ENCODE measurements around the gene KIF6.

The KIF6 gene

DNA sequence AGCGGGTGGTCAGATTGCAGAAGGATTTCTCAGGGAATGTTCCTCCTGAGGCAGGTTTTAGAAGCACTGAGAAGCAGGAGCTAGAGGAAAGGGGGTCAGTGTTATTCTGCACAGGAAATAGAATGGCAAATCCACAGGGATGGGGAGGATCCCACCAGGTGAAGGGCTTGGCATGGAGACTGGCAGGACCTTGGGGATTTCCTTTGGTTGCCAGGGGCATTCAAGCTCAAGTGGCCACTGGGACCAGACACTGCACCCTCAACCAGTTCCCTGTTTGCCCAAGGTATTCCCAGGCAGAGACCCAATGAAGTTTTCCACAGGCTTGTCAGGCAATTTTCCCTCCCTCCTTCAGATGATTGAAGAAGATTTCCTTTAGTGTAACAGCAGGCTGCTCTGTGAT, 279.5 kb downstream of the KIF6 start:
- DNase-seq (ENCODE audit: low spot score): no peak

GRCh38 chr6:39444479-39445019, 280.7 kb downstream of the KIF6 start:
- DNase-seq (ENCODE audit: low spot score): no peak

- DNase-seq (ENCODE audit: low spot score): no peak
Measured at GRCh38 chr6:39441986-39442385, 283.2 kb downstream of the KIF6 start.

DNA sequence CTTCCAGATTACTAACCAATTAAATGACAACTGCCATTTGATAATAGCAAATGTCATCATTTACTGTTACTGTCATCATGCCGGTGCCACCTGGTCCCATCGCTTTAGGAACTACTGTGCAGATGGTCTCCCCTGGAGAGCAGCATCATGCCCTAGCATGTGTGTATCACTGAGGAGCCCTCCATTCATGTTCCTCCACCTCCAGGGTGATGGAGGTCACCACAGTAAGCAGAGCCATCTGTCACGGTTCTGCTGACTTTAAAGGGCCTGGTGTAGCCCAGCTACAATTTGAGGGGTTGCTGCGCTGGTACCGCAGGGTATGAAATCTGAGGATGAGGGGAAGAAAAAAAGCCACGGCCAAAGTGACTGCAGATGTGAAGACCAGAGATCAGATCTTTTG, 283.9 kb downstream of the KIF6 start:
- no peak for DNase-seq (ENCODE audit: low spot score)

DNA sequence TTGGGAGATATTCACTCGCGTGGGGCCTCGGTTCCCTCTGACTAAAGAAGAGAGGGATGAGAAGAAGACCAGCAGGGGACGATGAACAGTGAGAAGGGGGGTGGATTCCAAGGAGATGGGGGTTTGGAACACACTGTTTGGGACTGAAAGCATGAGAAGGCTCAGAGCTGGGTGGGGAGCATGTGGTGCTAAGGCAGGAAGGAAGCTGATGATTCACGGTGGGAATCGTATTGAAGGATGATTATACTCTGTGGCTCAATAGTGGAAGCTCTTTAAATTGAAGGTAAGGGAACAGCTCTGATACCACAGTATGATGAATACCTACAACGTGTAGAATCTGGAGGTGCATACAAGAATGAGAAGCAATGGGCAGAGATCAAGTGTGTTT, 285.2 kb downstream of the KIF6 start:
- DNase-seq (ENCODE audit: low spot score): peak; percentile 1

GRCh38 chr6:39439342-39440038, 285.7 kb downstream of the KIF6 start:
- no peak for DNase-seq (ENCODE audit: low spot score)

DNA sequence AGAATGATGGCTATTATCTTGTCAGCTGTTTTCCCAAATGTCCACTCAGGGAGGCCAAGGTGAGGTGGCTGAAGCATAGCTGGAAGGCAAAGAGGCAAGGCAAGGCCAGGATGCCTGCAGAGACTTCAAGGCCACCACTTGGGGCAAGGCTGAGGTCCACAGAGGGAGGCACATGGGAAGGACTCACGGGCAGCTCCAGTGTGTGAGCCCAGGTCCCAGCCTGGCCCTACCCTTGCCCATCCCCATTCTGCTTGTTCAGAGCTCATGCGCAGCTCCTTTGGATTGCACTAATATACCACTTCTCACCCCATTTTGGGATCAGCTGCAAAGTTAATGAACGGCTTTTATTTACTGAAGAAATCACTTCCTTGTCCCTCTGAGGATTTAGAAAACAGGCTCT, 291.6 kb downstream of the KIF6 start:
- DNase-seq (ENCODE audit: low spot score): no peak

DNA sequence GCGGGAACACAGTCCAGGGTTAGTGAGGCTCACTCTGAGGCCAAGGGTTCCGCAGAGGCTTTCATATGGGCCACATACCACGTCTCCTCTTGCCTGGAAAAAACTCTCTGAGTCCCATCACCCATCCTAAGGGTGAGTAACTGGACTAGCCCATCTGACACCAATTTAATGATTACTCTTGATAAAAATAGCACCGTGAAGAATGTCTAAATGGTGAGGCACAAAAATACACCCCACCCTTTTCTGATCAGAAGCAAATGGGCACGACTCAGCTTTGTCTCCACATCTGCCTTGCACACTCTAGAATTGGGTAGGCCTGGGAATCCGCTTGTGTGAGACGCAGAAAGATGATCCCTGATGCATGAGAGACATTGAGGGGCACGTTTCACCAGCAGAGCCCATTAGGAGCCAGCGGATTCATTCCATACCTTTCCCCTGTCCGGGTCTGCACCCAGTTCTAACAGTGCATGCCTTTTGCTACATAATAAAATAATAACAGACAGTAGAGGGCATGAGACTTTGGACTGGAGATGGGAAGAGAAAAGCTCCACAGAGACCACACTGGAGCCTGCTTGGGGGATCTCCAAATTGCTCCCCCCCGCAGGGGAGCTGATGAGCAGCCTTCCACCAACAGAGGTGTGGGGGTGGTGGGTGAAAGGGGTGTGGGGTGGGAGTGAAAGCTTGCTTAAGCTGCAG, 292.7 kb downstream of the KIF6 start:
- no peak for DNase-seq (ENCODE audit: low spot score)

DNA sequence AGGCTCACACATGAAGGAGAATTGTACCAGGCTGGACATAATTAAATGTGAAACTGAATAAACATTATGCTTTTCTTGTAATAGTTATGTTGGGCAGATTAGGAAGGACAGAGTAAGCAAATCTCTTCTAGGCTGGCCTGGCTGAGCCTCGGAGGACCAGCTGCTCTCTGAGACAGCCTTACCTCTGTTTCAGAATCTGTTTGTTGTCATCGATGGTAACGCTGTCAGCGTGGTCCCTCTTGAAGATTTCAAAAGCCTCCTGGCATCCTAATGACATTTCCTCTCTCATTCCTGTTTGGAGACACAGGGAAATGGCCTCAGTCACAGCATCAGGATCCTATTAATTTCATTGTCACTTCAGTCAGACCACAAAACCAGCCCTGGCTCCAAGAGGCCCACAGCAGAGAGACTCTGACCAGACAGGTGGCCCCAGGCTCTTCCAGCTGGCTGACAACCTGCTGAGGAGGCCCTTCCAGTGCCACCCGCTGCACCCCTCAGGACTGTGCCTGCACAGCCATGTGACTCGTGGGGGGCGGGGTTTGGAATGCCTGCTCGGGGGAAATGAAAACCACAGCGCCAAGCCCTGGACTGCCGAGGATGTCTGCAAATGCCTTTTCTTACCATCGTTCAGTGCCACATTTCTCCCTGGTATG, 294.2 kb downstream of the KIF6 start:
- no peak for DNase-seq (ENCODE audit: low spot score)

DNA sequence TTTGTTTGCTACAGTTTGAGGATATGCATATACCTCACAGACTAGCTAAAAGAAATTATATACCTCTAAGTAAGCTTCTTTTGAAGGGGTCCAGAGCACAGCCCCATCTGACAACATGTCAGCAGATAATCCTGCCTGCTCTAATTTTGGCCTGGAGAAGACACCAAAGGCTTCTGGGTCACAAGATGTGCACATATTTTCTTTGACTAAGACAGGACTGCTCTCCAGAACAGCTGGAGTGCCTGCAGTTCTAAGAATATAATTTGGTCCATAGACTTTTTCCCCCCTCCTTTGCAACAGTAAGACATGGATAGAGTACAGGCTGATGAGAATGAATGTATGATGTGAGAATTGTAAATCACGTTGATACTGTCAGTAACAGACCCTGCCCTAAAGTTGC, 294.8 kb downstream of the KIF6 start:
- DNase-seq (ENCODE audit: low spot score): no peak

DNA sequence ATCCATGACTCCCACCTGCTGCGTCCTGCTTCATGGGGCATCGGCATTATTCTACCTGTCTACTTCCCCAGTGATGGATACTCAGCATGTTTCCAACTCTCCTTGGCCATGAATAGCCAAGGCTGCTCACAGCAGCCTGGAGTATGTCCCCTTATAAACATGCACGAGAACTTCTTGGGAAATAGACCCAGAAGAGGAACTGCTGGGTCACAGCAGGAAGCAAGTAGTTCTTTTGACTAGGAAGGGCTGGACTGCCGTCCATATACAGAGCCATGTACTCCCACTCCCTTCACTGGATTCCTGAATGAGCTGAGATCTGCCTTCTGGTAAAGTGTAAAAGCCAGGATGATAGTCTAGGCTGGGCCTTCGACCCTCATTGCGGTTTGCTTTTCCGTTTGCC, 296.4 kb downstream of the KIF6 start:
- DNase-seq (ENCODE audit: low spot score): no peak

DNA sequence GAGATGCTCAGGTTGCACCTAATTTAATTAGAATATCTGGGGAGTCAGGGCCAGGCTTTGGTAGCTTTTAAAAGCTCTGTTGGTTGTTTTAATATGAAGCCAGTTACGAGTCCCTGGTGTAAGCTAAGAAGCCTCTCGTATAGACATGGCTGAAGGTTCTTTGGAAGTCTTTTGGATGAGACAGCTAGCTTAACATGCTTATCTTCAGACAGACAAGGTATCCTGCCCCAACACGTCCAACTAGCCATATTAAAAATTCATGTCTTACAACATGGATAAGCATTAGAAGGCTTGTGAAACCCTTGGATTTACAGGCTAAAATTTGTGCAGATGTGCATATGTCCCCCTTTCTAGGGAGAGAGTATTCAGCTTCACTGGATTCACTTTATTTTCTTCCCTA, 297.1 kb downstream of the KIF6 start:
- DNase-seq (ENCODE audit: low spot score): no peak

DNA sequence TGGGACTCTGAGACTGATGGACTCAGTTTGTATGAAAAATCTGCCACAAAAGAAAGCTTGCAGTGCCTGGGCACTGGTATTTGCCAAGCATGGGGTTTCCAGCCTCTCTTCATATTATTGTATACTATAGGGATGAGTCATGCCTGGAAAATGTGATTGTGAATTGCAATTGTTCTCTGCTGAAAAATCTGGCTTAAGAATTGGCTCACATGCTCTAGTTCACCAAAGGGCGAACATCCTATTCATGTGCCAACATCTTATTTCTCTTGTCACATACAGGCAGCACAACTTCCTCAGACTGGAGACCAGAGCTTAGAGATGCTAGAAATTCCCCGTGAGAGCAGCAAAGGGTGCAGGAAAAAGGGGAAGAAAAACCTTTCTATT, 299.1 kb downstream of the KIF6 start:
- DNase-seq (ENCODE audit: low spot score): peak; percentile 76

GRCh38 chr6:39425346-39426072, 299.7 kb downstream of the KIF6 start:
- no peak for DNase-seq (ENCODE audit: low spot score)

DNA sequence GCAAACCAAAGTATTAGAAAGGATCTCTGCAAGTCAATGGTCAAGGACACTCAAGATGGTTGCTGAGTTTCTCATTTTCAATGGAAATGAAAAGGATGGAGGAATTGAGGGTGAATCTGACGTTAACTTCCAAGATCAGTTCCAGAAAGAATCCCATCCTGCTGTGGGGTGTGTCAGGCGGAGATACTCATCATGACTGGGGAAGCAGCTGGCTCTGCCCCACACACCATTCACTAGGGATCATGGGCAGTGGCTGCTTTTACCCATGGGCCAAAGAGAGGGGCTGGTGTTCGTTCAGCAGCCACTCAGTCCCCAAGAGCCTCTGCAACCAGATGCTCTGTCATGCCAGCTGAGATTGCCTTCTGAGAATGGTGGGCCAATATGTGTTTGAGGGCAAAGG, 300.4 kb downstream of the KIF6 start:
- DNase-seq (ENCODE audit: low spot score): no peak

GRCh38 chr6:39422238-39422637, 303.0 kb downstream of the KIF6 start:
- DNase-seq (ENCODE audit: low spot score): no peak

DNA sequence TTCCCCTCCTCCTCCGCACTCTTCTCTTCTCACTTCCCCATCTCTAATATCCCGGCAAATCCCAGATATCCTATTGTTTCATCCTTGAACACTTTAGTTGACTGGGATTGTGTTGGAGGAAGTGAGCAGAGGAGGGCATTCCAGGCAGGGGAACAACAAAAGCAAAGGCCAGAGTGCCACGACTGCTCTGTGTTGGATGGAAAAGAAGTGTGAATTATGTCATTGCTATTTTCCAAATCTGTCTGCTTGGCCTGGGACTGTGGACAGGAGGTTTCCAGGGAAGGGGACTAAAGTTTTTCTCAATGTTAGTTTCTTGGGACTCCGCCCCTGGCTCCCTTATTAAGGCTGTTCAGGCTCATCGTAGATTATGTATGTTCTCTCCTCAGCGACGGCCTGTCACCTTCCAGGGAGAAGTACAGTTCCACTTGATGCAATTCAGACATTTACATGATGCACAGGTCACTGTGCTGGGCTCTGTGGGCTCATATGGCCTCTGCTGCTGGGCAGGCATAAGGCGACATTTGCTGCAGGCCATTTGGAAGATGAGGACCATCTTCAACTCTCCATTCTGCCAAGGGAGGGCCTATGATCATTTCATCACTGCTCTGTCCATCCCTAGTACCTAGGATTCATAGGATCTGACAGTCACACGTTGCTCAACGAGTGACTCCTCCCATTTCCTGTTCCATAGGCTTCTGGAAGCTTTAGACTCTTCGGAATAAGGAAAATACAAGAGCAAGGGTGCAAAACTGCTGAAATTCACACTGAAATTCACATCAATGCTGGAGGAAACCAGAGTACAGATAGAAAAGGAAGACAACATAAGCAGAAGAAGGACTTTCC, 303.6 kb downstream of the KIF6 start:
- DNase-seq (ENCODE audit: low spot score): no peak

DNA sequence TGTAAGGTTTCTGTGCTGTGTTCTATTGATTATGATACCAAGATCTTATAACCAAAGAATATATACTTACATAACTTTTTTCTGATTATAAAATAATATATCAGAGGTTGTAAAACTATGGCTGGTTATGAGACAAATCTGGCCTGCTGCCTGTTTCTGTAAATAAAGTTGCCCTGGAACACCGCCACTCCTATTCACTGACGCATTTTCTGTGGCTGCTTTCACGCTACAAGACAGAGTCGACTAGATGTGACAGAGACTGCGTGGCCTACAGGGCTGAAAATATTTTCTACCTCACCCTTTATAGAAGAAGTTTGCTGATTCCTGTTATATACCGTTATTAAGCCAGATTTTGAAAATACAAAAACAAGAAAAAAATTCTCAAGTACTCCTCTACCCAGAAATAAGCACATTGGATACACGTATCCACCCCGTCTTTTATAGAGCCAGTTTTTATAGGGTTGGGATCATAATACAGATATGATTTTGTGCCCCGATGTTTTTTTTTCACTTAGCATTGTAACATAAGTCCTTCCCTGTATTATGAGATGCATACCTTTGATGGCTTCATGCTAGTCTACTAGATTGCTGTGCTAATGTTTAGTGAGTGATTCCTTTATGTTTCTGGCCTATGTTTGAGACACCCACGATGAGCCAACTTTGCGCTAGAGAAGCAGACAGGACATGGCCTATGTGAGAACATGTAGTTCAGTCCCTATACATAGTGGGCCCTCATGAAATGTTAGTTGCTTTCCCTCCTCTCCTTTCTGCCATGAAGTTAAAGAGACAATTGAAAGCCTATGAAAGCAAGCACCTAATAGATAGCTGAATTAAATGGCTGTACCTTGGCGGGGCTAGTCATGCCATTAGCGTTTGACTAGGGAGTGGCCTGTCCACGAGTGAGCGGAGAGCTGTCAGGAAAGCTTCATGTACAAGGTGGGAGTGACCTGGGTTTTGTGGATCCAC, 304.6 kb downstream of the KIF6 start:
- no peak for DNase-seq (ENCODE audit: low spot score)

DNA sequence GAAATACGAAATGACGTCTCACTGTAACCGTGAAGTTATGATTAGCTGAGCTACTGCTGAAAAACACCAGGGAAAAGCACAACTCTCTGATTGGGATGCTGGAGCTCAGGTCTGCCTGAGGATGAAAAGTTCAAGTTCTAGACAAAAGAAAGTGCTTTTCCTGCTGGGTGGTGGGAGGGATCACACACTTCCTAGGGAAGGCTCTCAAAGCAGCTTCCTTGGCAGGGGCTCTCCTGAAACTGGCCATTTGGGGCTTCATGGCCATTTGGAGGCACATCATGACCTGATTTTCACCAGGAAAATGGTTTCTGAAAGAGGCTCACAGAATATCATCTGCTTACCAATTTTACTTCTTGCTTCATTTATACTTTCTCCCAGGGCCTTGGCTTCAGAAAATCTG, 305.6 kb downstream of the KIF6 start:
- DNase-seq (ENCODE audit: low spot score): no peak

DNA sequence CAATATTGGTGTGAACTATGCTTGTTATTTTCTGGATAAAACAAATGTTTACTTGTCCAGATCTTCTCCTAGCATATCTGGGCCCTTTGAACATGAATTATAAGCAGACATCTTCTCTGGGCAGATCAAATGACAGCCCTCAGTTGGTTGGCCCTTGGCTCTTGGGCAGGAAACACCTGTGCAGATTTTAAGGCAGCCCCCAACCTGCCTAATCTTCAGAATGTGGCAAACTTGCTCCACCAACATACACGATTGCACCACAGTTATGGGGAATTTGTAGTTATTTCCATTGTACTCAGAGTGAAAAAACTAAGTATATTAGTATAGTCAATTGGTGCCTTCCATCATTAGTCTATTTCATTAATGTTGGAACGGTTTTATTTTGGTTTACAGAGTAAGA, 307.8 kb downstream of the KIF6 start:
- DNase-seq (ENCODE audit: low spot score): no peak

Data from kidney capillary endothelial cell (primary cell).